ENCODE results near the gene RAB12. TPM values are rescaled to one million over a fixed set of nuclear protein-coding genes. Genes with fewer than 3 reads are reported as not detected.
A peak's percentile ranks its signal among the peaks of the same experiment; 100 is the strongest.

RAB12 gene
- total and polyA plus RNA-seq, 2 of the 13 experiments (the other 11 are each of a cell fraction or from before 2014, with no cell fraction given) = 9.5 to 25.3 TPM

GRCh38 chr18:8609659-8610458 is 622 bp downstream of the RAB12 start (continued):
- TF ChIP-seq ZSCAN31 (CRISPR knock-in tag; IDR thresholded peaks at IDR 0.05; ENCODE audit: low read depth) (no peak), ZNF552 (CRISPR knock-in tag; IDR thresholded peaks at IDR 0.05; ENCODE audit: borderline replicate concordance) (no peak), RNF2 (conservative IDR thresholded peaks at IDR 0.05; ENCODE audit: low read depth) (no peak), HOXA9 (CRISPR knock-in tag; IDR thresholded peaks at IDR 0.05; ENCODE audit: borderline replicate concordance) (no peak), ZNF839 (CRISPR knock-in tag; IDR thresholded peaks at IDR 0.05; ENCODE audit: borderline replicate concordance) (no peak), ZNF777 (CRISPR knock-in tag; IDR thresholded peaks at IDR 0.05) (peak; percentile 26; the same call in 1 of the 2 replicates), ESRRA (CRISPR knock-in tag; IDR thresholded peaks at IDR 0.05; ENCODE audit: low read depth) (no peak), ZNF432 (CRISPR knock-in tag; IDR thresholded peaks at IDR 0.05; ENCODE audit: borderline replicate concordance) (no peak), SCMH1 (CRISPR knock-in tag; IDR thresholded peaks at IDR 0.05; ENCODE audit: borderline replicate concordance) (no peak), TBL1XR1 (IDR thresholded peaks at IDR 0.05; ENCODE audit: borderline replicate concordance, low read length, partially characterized antibody) (no peak), ZNF12 (CRISPR knock-in tag; IDR thresholded peaks at IDR 0.05) (no peak), SAP130 (CRISPR knock-in tag; IDR thresholded peaks at IDR 0.05; ENCODE audit: low read depth) (peak; percentile 54), ATRX (CRISPR knock-in tag; IDR thresholded peaks at IDR 0.05; ENCODE audit: borderline replicate concordance) (no peak), CCDC6 (CRISPR knock-in tag; IDR thresholded peaks at IDR 0.05) (no peak), ZNF7 (CRISPR knock-in tag; IDR thresholded peaks at IDR 0.05) (no peak), RARG (CRISPR knock-in tag; IDR thresholded peaks at IDR 0.05; ENCODE audit: low read depth) (no peak), NFKB2 (CRISPR knock-in tag; IDR thresholded peaks at IDR 0.05; ENCODE audit: borderline replicate concordance) (no peak; the same call in 1 of the 2 replicates), ZNF446 (CRISPR knock-in tag; IDR thresholded peaks at IDR 0.05) (no peak), SETDB1 (CRISPR knock-in tag; IDR thresholded peaks at IDR 0.05; ENCODE audit: borderline replicate concordance) (no peak), U2AF2 (IDR thresholded peaks at IDR 0.05; ENCODE audit: low read depth, low read length) (no peak), ETV6 (CRISPR knock-in tag; conservative IDR thresholded peaks at IDR 0.05) (no peak), HMGXB4 (CRISPR knock-in tag; IDR thresholded peaks at IDR 0.05; ENCODE audit: borderline replicate concordance in 1 of 2, low read depth in 1 of 2) (peak in 1 of 2 experiments; percentile 52; a peak in 1 of 4 replicates), EP300 (IDR thresholded peaks at IDR 0.05; ENCODE audit: low read depth in 2 of 2, low read length in 2 of 2) (no peak), EP300 (CRISPR knock-in tag; IDR thresholded peaks at IDR 0.05; ENCODE audit: borderline replicate concordance) (no peak), CAMTA2 (CRISPR knock-in tag; IDR thresholded peaks at IDR 0.05; ENCODE audit: borderline replicate concordance) (no peak)
- TF ChIP-seq, protein P1, sequence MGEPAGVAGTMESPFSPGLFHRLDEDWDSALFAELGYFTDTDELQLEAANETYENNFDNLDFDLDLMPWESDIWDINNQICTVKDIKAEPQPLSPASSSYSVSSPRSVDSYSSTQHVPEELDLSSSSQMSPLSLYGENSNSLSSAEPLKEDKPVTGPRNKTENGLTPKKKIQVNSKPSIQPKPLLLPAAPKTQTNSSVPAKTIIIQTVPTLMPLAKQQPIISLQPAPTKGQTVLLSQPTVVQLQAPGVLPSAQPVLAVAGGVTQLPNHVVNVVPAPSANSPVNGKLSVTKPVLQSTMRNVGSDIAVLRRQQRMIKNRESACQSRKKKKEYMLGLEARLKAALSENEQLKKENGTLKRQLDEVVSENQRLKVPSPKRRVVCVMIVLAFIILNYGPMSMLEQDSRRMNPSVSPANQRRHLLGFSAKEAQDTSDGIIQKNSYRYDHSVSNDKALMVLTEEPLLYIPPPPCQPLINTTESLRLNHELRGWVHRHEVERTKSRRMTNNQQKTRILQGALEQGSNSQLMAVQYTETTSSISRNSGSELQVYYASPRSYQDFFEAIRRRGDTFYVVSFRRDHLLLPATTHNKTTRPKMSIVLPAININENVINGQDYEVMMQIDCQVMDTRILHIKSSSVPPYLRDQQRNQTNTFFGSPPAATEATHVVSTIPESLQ (CRISPR knock-in tag; conservative IDR thresholded peaks at IDR 0.05) = no peak
- TF ChIP-seq, protein P2, sequence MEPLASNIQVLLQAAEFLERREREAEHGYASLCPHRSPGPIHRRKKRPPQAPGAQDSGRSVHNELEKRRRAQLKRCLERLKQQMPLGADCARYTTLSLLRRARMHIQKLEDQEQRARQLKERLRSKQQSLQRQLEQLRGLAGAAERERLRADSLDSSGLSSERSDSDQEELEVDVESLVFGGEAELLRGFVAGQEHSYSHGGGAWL (CRISPR knock-in tag; IDR thresholded peaks at IDR 0.05) = 0 out of 2 replicates have a peak, but pooled peaks have one; percentile 26

All from HepG2 (cell line).